Endothelial cell of umbilical vein (primary cell): ENCODE results near the gene SPAM1. TPM values are rescaled to one million over a fixed set of nuclear protein-coding genes. Genes with fewer than 3 reads are reported as not detected.

Experiments
- BruUV-seq: library from RNA; stranded (reverse); fragments of 400-500 nt; replicated peaks from 2 replicates; lab custom pipeline; 2021; lab: Mats Ljungman, UMichigan
- CTCF ChIA-PET: fragments of 300-600, 350-600 bp; sonication (Branson Sonifier 250); formaldehyde crosslinking; loops from one replicate; lab custom pipeline; 2021; ENCODE audit warnings: antibody characterized with exemption, inconsistent platforms; lab: Charles Lee
- POLR2A ChIA-PET: fragments of 300-600, 350-600 bp; sonication (Branson Sonifier 250); formaldehyde crosslinking; loops from one replicate; lab custom pipeline; 2021; ENCODE audit warnings: antibody characterized with exemption, inconsistent platforms; lab: Charles Lee
- DNase-seq: peaks from one replicate; pipeline ENCODE4 v3.0.0-alpha.2; 2011; ENCODE audit warnings: low read depth, low spot score
- FAIRE-seq: peaks from 2 replicates; lab custom pipeline; 2011; peaks lifted over from hg19 to GRCh38; lab: Jason Lieb, UNC
- H2AFZ ChIP-seq: 2 replicates; pipeline ENCODE4 v1.6.0; 2012; ENCODE audit warnings: low read depth, low read length, control low read depth, inconsistent platforms
- H3K27ac ChIP-seq: 2 replicates; pipeline ENCODE4 v1.5.1; 2011; ENCODE audit warnings: low read depth, mild to moderate bottlenecking, control low read depth, low read length, moderate library complexity; ENCODE audit not compliant: insufficient read depth
- H3K27me3 ChIP-seq, 2 experiments: 2 replicates each; pipeline versions ENCODE4 v1.6.0 to v1.6.1; 2011; ENCODE audit warnings: low read length in 2 of 2, mixed read lengths in 1 of 2; ENCODE audit not compliant: control insufficient read depth in 2 of 2, insufficient read depth in 2 of 2
- H3K36me3 ChIP-seq, 2 experiments: 2 replicates in 1 of 2; 3 replicates in 1 of 2; pipeline ENCODE4 v1.5.1; 2011; ENCODE audit warnings: low read length in 2 of 2, mild to moderate bottlenecking in 1 of 2, moderate library complexity in 1 of 2; ENCODE audit not compliant: control insufficient read depth in 2 of 2, insufficient read depth in 2 of 2; ENCODE audit errors: extremely low read depth in 1 of 2
- H3K4me1 ChIP-seq: 3 replicates; pipeline ENCODE4 v1.5.1; 2011; ENCODE audit warnings: mild to moderate bottlenecking, low read length; ENCODE audit not compliant: control insufficient read depth, insufficient read depth; ENCODE audit errors: extremely low read depth
- H3K4me2 ChIP-seq: 2 replicates; pipeline ENCODE4 v1.6.1; 2011; ENCODE audit warnings: low read length, control low read depth, mixed read lengths; ENCODE audit not compliant: insufficient read depth
- H3K4me3 ChIP-seq, 3 experiments: fragments of 200-600 bp in 1 of 3; sonication (generic), shearing (Covaris generic) in 1 of 3; replicated peaks in 1 of 3; 2 replicates each; pipeline ENCODE4 v1.5.1; 2011 to 2016; ENCODE audit warnings: control low read depth in 3 of 3, low read length in 3 of 3, mild to moderate bottlenecking in 2 of 3, inconsistent platforms in 1 of 3, low read depth in 1 of 3, moderate library complexity in 1 of 3; ENCODE audit not compliant: insufficient read depth in 1 of 3
- H3K79me2 ChIP-seq: 2 replicates; pipeline ENCODE4 v1.6.0; 2012; ENCODE audit warnings: low read length, inconsistent platforms; ENCODE audit not compliant: control insufficient read depth, insufficient read depth
- H3K9ac ChIP-seq: replicated peaks from 2 replicates; pipeline ENCODE3; 2011; ENCODE audit warnings: low read length, control low read depth; ENCODE audit not compliant: insufficient read depth; ENCODE audit errors: extremely low read depth
- H3K9me1 ChIP-seq: replicated peaks from 3 replicates; pipeline ENCODE4 v1.6.0; 2011; ENCODE audit warnings: mild to moderate bottlenecking, low read length; ENCODE audit not compliant: control insufficient read depth, insufficient read depth; ENCODE audit errors: extremely low read depth
- H3K9me3 ChIP-seq: replicated peaks from 2 replicates; pipeline ENCODE4 v1.5.1; 2012; ENCODE audit warnings: low read length, inconsistent platforms; ENCODE audit not compliant: control insufficient read depth, insufficient read depth
- H4K20me1 ChIP-seq: replicated peaks from 2 replicates; pipeline ENCODE3; 2011; ENCODE audit warnings: mild to moderate bottlenecking, low read length; ENCODE audit not compliant: control insufficient read depth, insufficient read depth; ENCODE audit errors: extremely low read depth
- EZH2 ChIP-seq: IDR thresholded peaks from 2 replicates; pipeline ENCODE4 v1.6.1; 2012; ENCODE audit warnings: borderline replicate concordance, low read depth, mild to moderate bottlenecking, moderate library complexity, low read length, inconsistent platforms; ENCODE audit not compliant: severe bottlenecking
- FOS ChIP-seq: IDR thresholded peaks from 2 replicates; pipeline ENCODE4 v1.6.1; 2011; ENCODE audit warnings: mild to moderate bottlenecking, low read length, moderate library complexity, borderline replicate concordance; ENCODE audit not compliant: insufficient read depth
- GATA2 ChIP-seq: IDR thresholded peaks from 2 replicates; pipeline ENCODE4 v1.7.0; 2011; ENCODE audit warnings: low read depth, mild to moderate bottlenecking, moderate library complexity, mixed read lengths, low read length; ENCODE audit not compliant: insufficient read length, insufficient read depth
- JUN ChIP-seq: IDR thresholded peaks from 2 replicates; pipeline ENCODE4 v1.6.1; 2011; ENCODE audit warnings: borderline replicate concordance, low read depth; ENCODE audit not compliant: insufficient read length, insufficient read depth
- MAX ChIP-seq: IDR thresholded peaks from 2 replicates; pipeline ENCODE4 v1.6.1; 2011; ENCODE audit not compliant: insufficient read depth, insufficient read length
- MYC ChIP-seq: IDR thresholded peaks from one replicate; pipeline ENCODE4 v1.6.1; 2011; ENCODE audit warnings: mild to moderate bottlenecking, low read depth, low read length
- POLR2A ChIP-seq: IDR thresholded peaks from 2 replicates; pipeline ENCODE4 v1.6.1; 2012; ENCODE audit warnings: low read depth, mild to moderate bottlenecking, control low read depth, low read length
- POLR2AphosphoS5 ChIP-seq: IDR thresholded peaks from 2 replicates; pipeline ENCODE4 v1.6.1; 2012; ENCODE audit warnings: low read depth, mild to moderate bottlenecking, control low read depth, low read length, moderate library complexity; ENCODE audit not compliant: insufficient read depth
- dilution Hi-C: fragments of 300-500 bp; cut with MboI; formaldehyde crosslinking; loops from one replicate; pipeline ENCODE4 v1.15.0; 2019; ENCODE audit warnings: low sequenced_read_pairs; ENCODE audit not compliant: extremely low pct_ligation_motif_present
- intact Hi-C: fragments of 100-400 bp; cut with micrococcal nuclease; formaldehyde crosslinking; loops from one replicate; pipeline ENCODE4 v1.10.0; 2022
- polyA plus RNA-seq, 4 experiments: library from polyadenylated mRNA; depleted of rRNA in 3 of 4; stranded (reverse) in 3 of 4; unstranded in 1 of 4; fragments of >200 nt; gene quantifications; 2 replicates each; pipeline versions ENCODE4 v1.2.1 to v1.2.3, GENCODE V29; 2011 to 2012; ENCODE audit warnings: missing spikeins in 1 of 4
- total RNA-seq: library from RNA; stranded (reverse); gene quantifications from 2 replicates; pipeline ENCODE4 v1.2.3, GENCODE V29; 2021
- TF ChIP-seq, protein P1 (sequence below), 2 donors: IDR thresholded peaks; 1 replicate in 1 of 2; 2 replicates in 1 of 2; pipeline ENCODE4 v1.5.1; 2011; ENCODE audit warnings: low read length in 2 of 2, mild to moderate bottlenecking in 2 of 2, moderate library complexity in 2 of 2, control low read depth in 1 of 2, inconsistent platforms in 1 of 2, low read depth in 1 of 2; ENCODE audit not compliant: insufficient read depth in 1 of 2; ENCODE audit errors: extremely low read depth in 1 of 2

SPAM1 gene
- total and polyA plus RNA-seq, 2 donors (not counting 3 experiments of a cell fraction or from before 2014, with no cell fraction given), result not detected

GRCh38 chr7:123966936-123967335, 41.9 kb downstream of the SPAM1 start:
- BruUV-seq, result no TSS peak
- dilution Hi-C loops, result no loop called here
- Histone ChIP-seq H3K9me3 (no peaks in the 10 kb centered on the region), H3K4me1 (no peaks in the 10 kb centered on the region), H3K4me3 (no peak overlapping the region), H3K36me3 (no peaks in the 10 kb centered on the region), H3K9ac (no peak overlapping the region), H3K9me1 (no peaks in the 10 kb centered on the region), H3K79me2 (no peaks in the 10 kb centered on the region), H4K20me1 (no peaks in the 10 kb centered on the region), H3K27ac (no peak overlapping the region), H3K4me2 (no peak overlapping the region), H3K27me3 (no peaks in the 10 kb centered on the region), H2AFZ (no peak overlapping the region)
- ChIA-PET CTCF (interaction anchor here (0.6 to 2.3 kb wide), 16 partner anchors 10 to 891 kb away, joined by 3 to 16 read pairs (median 3); no protein-coding TSS in a partner anchor), POLR2A (no interaction called here)
- no peak for FAIRE-seq
- peak; percentile 3 for DNase-seq
- TF ChIP-seq POLR2AphosphoS5 (no peak), GATA2 (no peak), EZH2 (no peak), FOS (no peak), MYC (no peak), POLR2A (no peak), MAX (no peak), JUN (no peak)
- TF ChIP-seq, protein P1, sequence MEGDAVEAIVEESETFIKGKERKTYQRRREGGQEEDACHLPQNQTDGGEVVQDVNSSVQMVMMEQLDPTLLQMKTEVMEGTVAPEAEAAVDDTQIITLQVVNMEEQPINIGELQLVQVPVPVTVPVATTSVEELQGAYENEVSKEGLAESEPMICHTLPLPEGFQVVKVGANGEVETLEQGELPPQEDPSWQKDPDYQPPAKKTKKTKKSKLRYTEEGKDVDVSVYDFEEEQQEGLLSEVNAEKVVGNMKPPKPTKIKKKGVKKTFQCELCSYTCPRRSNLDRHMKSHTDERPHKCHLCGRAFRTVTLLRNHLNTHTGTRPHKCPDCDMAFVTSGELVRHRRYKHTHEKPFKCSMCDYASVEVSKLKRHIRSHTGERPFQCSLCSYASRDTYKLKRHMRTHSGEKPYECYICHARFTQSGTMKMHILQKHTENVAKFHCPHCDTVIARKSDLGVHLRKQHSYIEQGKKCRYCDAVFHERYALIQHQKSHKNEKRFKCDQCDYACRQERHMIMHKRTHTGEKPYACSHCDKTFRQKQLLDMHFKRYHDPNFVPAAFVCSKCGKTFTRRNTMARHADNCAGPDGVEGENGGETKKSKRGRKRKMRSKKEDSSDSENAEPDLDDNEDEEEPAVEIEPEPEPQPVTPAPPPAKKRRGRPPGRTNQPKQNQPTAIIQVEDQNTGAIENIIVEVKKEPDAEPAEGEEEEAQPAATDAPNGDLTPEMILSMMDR (IDR thresholded peaks at IDR 0.05; ENCODE audit: extremely low read depth in 1 of 2, insufficient read depth in 1 of 2, low read depth in 1 of 2, low read length in 2 of 2), result no peak
- intact Hi-C loops, result no loop called here
